GM12878 (cell line): ENCODE results near the gene LIN7A. TPM values are rescaled to one million over a fixed set of nuclear protein-coding genes. Genes with fewer than 3 reads are reported as not detected.
A peak's percentile ranks its signal among the peaks of the same experiment; 100 is the strongest.

Experiments used
- ATAC-seq: fragments of 200-7000 bp; cut with Tn5 transposase; 3 replicates; pipeline ENCODE4 v1.9.1; 2020; ENCODE audit warnings: mild to moderate bottlenecking, moderate library complexity
- BruUV-seq: library from RNA; stranded (reverse); fragments of 400-500 nt; replicated peaks from 2 replicates; lab custom pipeline; 2021; lab: Mats Ljungman, UMichigan
- CTCF ChIA-PET: fragments of 300-600 bp; sonication (Branson Sonifier 250); formaldehyde crosslinking; extraction: SDS; loops from one replicate; lab custom pipeline; 2021; ENCODE audit warnings: inconsistent platforms; lab: Yijun Ruan, JAX
- POLR2A ChIA-PET: fragments of 350-600 bp; formaldehyde crosslinking; extraction: SDS; loops from one replicate; lab custom pipeline; 2021; ENCODE audit warnings: inconsistent platforms; lab: Charles Lee
- RAD21 ChIA-PET: fragments of 300-600 bp; sonication (Branson Sonifier 250); formaldehyde crosslinking; loops from one replicate; lab custom pipeline; 2023; ENCODE audit warnings: antibody characterized with exemption; ENCODE audit not compliant: unreplicated experiment; lab: Charles Lee
- SMC1A ChIA-PET: fragments of 300-600 bp; sonication (Branson Sonifier 250); formaldehyde crosslinking; loops from one replicate; lab custom pipeline; 2023; ENCODE audit not compliant: unreplicated experiment, uncharacterized antibody; lab: Charles Lee
- DNase-seq: peaks from one replicate; pipeline ENCODE4 v3.0.0-alpha.2; 2011; ENCODE audit warnings: low read depth, low spot score
- FAIRE-seq: peaks from 3 replicates; lab custom pipeline; 2011; peaks lifted over from hg19 to GRCh38; lab: Jason Lieb, UNC
- H2AFZ ChIP-seq: 2 replicates; pipeline ENCODE4 v1.6.0; 2011; ENCODE audit warnings: low read depth, low read length, control low read depth; ENCODE audit not compliant: control insufficient read depth
- H3K27ac ChIP-seq: 2 replicates; pipeline ENCODE4 v1.5.1; 2011; ENCODE audit warnings: control low read depth; ENCODE audit not compliant: control insufficient read depth, insufficient read depth
- H3K27me3 ChIP-seq, 2 experiments: replicated peaks in 1 of 2; 2 replicates each; pipeline versions ENCODE4 v1.6.0 to v1.6.1; 2011; ENCODE audit warnings: low read length in 1 of 2; ENCODE audit not compliant: control insufficient read depth in 2 of 2, insufficient read depth in 2 of 2
- H3K36me3 ChIP-seq, 2 experiments: 2 replicates each; pipeline ENCODE4 v1.5.1; 2011; ENCODE audit warnings: low read length in 1 of 2; ENCODE audit not compliant: control insufficient read depth in 2 of 2, insufficient read depth in 2 of 2
- H3K4me1 ChIP-seq: 2 replicates; pipeline ENCODE4 v1.6.1; 2011; ENCODE audit warnings: mild to moderate bottlenecking, low read length, moderate library complexity, mixed read lengths; ENCODE audit not compliant: control insufficient read depth, insufficient read depth
- H3K4me2 ChIP-seq: 2 replicates; pipeline ENCODE4 v1.6.0; 2011; ENCODE audit warnings: control low read depth; ENCODE audit not compliant: control insufficient read depth, insufficient read depth
- H3K4me3 ChIP-seq: fragments of 200-600 bp; sonication (generic); 2 replicates; pipeline ENCODE4 v1.5.1; 2016
- H3K79me2 ChIP-seq: 2 replicates; pipeline ENCODE4 v1.6.0; 2011; ENCODE audit warnings: low read length; ENCODE audit not compliant: control insufficient read depth, insufficient read depth
- H3K9ac ChIP-seq: 2 replicates; pipeline ENCODE4 v1.8.0; 2011; ENCODE audit warnings: low read length, control low read depth, mixed read lengths; ENCODE audit not compliant: control insufficient read depth, insufficient read depth
- H3K9me3 ChIP-seq: replicated peaks from 3 replicates; pipeline ENCODE4 v1.5.1; 2011; ENCODE audit warnings: mild to moderate bottlenecking, low read length; ENCODE audit not compliant: control insufficient read depth, insufficient read depth
- H4K20me1 ChIP-seq: 2 replicates; pipeline ENCODE4 v1.6.0; 2011; ENCODE audit not compliant: control insufficient read depth, insufficient read depth
- BMI1 ChIP-seq: fragments of 450-650 bp; IDR thresholded peaks from 2 replicates; pipeline ENCODE4 v1.6.1; 2016; ENCODE audit warnings: mild to moderate bottlenecking, moderate library complexity, borderline replicate concordance
- CHD2 ChIP-seq: IDR thresholded peaks from 2 replicates; pipeline ENCODE4 v1.6.1; 2011; ENCODE audit warnings: low read depth, low read length, improper control_type of control experiment, borderline replicate concordance
- HDAC2 ChIP-seq: fragments of 200-600 bp; sonication (generic); IDR thresholded peaks from 2 replicates; pipeline ENCODE4 v1.6.1; 2017
- HDAC6 ChIP-seq: fragments of 200-600 bp; sonication (generic); IDR thresholded peaks from one replicate; pipeline ENCODE4 v1.8.0; 2017; ENCODE audit warnings: antibody characterized with exemption; ENCODE audit not compliant: unreplicated experiment
- IRF4 ChIP-seq: IDR thresholded peaks from 2 replicates; pipeline ENCODE4 v1.6.1; 2011; ENCODE audit warnings: low read depth, low read length
- JUND ChIP-seq: IDR thresholded peaks from 2 replicates; pipeline ENCODE4 v1.6.1; 2012; ENCODE audit warnings: low read depth, mild to moderate bottlenecking, low read length, improper control_type of control experiment, moderate library complexity
- LARP7 ChIP-seq: fragments of 450-650 bp; IDR thresholded peaks from 2 replicates; pipeline ENCODE4 v1.6.1; 2017; ENCODE audit warnings: mild to moderate bottlenecking
- NFIC ChIP-seq: IDR thresholded peaks from 2 replicates; pipeline ENCODE4 v1.6.1; 2012; ENCODE audit warnings: low read depth, mild to moderate bottlenecking, inconsistent platforms, low read length, moderate library complexity
- PAX8 ChIP-seq: fragments of 450-650 bp; IDR thresholded peaks from 2 replicates; pipeline ENCODE4 v1.6.1; 2017; ENCODE audit warnings: mild to moderate bottlenecking, moderate library complexity
- PBX3 ChIP-seq: IDR thresholded peaks from 2 replicates; pipeline ENCODE4 v1.6.1; 2011; ENCODE audit warnings: mild to moderate bottlenecking, low read depth, low read length, moderate library complexity; ENCODE audit not compliant: insufficient replicate concordance
- RFX5 ChIP-seq: IDR thresholded peaks from 2 replicates; pipeline ENCODE4 v1.6.1; 2011; ENCODE audit warnings: low read depth, low read length, improper control_type of control experiment
- SMAD1 ChIP-seq: fragments of 450-650 bp; IDR thresholded peaks from 2 replicates; pipeline ENCODE4 v1.6.1; 2018; ENCODE audit warnings: mild to moderate bottlenecking, low read depth; ENCODE audit not compliant: partially characterized antibody
- SREBF1 ChIP-seq: IDR thresholded peaks from 2 replicates; pipeline ENCODE4 v1.6.1; 2012; ENCODE audit warnings: mild to moderate bottlenecking, low read length
- SREBF2 ChIP-seq: IDR thresholded peaks from 2 replicates; pipeline ENCODE4 v1.6.1; 2012; ENCODE audit warnings: mild to moderate bottlenecking, low read length
- WRNIP1 ChIP-seq: IDR thresholded peaks from 2 replicates; pipeline ENCODE4 v1.6.1; 2011; ENCODE audit warnings: low read depth, low read length, improper control_type of control experiment, borderline replicate concordance
- WGBS: methylation state at CpG from one replicate; pipeline ENCODE4 v1.1.6; 2016; ENCODE audit warnings: low lambda C conversion rate; ENCODE audit not compliant: insufficient replicate concordance, insufficient coverage; ENCODE audit errors: missing lambda C conversion rate; 5-methylcytosine and 5-hydroxymethylcytosine counted together
- in situ Hi-C: fragments of 300-500 bp; cut with MboI; formaldehyde crosslinking; loops from 9 replicates; pipeline ENCODE4 v1.14.3; 2018; ENCODE audit warnings: mixed read lengths
- intact Hi-C: fragments of 100-400 bp; cut with micrococcal nuclease; formaldehyde crosslinking; loops from one replicate; pipeline ENCODE4 v1.14.2; 2022; ENCODE audit not compliant: unreplicated experiment
- polyA plus RNA-seq, 11 experiments: library from polyadenylated mRNA; depleted of rRNA in 4 of 11; unstranded in 6 of 11; stranded (reverse) in 5 of 11; fragments of >200 nt; fragmentation: Nextera tagmentation in 4 of 11; fragmentation: Illumina TruSeq in 1 of 11; extraction: Ambion mirVana in 4 of 11; extraction: Trizol in 1 of 11; gene quantifications; 1 replicate in 1 of 11; 2 replicates in 10 of 11; pipeline versions ENCODE4 v1.2.1 to v1.2.3, GENCODE V29; 2011 to 2016; ENCODE audit warnings: inconsistent platforms in 2 of 11, missing spikeins in 2 of 11, low read depth in 1 of 11
- total RNA-seq, 4 experiments: library from RNA; depleted of rRNA in 3 of 4; stranded (reverse); fragments of >200 nt in 3 of 4; fragmentation: Illumina TruSeq in 1 of 4; extraction: Trizol in 1 of 4; gene quantifications; 2 replicates each; pipeline versions ENCODE4 v1.2.1 to v1.2.3, GENCODE V29; 2013 to 2021

LIN7A gene
- total and polyA plus RNA-seq, 10 of the 15 experiments (the other 5 are each of a cell fraction or from before 2014, with no cell fraction given): 0.04 to 0.93 (median 0.35) TPM; not detected in 1

- H3K9ac ChIP-seq: no peak overlapping the region; the same call in 1 of the 2 replicates
- H3K36me3 ChIP-seq: no peaks in the 10 kb centered on the region
- peaks cover 19% of the 10 kb centered on the region for H3K4me1 ChIP-seq
- 31% methylated on average over 4 of the region's 4 CpGs for WGBS
- peak; percentile 2; the same call in 2 of the 3 replicates for ATAC-seq
- ChIA-PET RAD21 (interaction anchor here (1.0 to 5.0 kb wide), 6 partner anchors 16 to 74 kb away, joined by 3 to 26 read pairs (median 4); no protein-coding TSS in a partner anchor), CTCF (interaction anchor here (0.9 to 3.7 kb wide), 6 partner anchors 8 to 364 kb away, joined by 3 to 16 read pairs (median 4); no protein-coding TSS in a partner anchor), SMC1A (interaction anchor here (1.1 to 4.5 kb wide), 10 partner anchors 12 to 61 kb away, joined by 3 to 35 read pairs (median 7); no protein-coding TSS in a partner anchor), POLR2A (interaction anchor here (1.7 to 1.8 kb wide), 2 partner anchors 26 to 31 kb away, joined by 6 to 9 read pairs; no protein-coding TSS in a partner anchor)
- TF ChIP-seq IRF4 (no peak), BMI1 (no peak), SREBF2 (no peak), NFIC (no peak), CHD2 (no peak), PAX8 (no peak), WRNIP1 (no peak), JUND (no peak), HDAC2 (no peak), SREBF1 (no peak), LARP7 (no peak), SMAD1 (no peak), RFX5 (no peak), HDAC6 (no peak), PBX3 (no peak)
- no peak for FAIRE-seq
- H3K79me2 ChIP-seq: no peaks in the 10 kb centered on the region; the same call in none of the 2 replicates
- BruUV-seq: TSS peak; percentile 100
- H2AFZ ChIP-seq: peak overlapping the region; percentile 37
- H4K20me1 ChIP-seq: no peaks in the 10 kb centered on the region
- no peaks in the 10 kb centered on the region for H3K27me3 ChIP-seq
- H3K4me3 ChIP-seq: no peak overlapping the region
- no peak for DNase-seq
- no peak overlapping the region; the same call in 1 of the 2 replicates for H3K4me2 ChIP-seq
- H3K9me3 ChIP-seq: peaks cover 18% of the 10 kb centered on the region
- H3K27ac ChIP-seq: peak overlapping the region; percentile 95
- intact Hi-C loops: loop anchor here (5.0 kb wide), 1 partner anchor 485 kb away; no protein-coding TSS in a partner anchor
- in situ Hi-C loops: loop anchor here (10.0 kb wide), 2 partner anchors 483 to 573 kb away; no protein-coding TSS in a partner anchor
Measured at GRCh38 chr12:80777587-80777986, 160.1 kb downstream of the LIN7A start.
